MM.1S (cell line): ENCODE data around the gene C18orf54.
"Not testable (repeated sequence)": the region's sequence is repeated elsewhere in the genome, so short reads cannot be mapped to it uniquely, and the experiment has no call there.

ENCODE experiments used
- DNase-seq: peaks from one replicate; pipeline ENCODE4 v3.0.0-alpha.2; 2015
- H2AFZ ChIP-seq: fragments of 300-600 bp; sonication (generic); 2 replicates; pipeline ENCODE4 v1.6.0; 2016; ENCODE audit warnings: antibody characterized with exemption, low read length
- H3F3A ChIP-seq: fragments of 300-600 bp; sonication (generic); 2 replicates; pipeline ENCODE4 v1.6.1; 2016; ENCODE audit warnings: mild to moderate bottlenecking, antibody characterized with exemption, low read length, moderate library complexity, mixed read lengths; ENCODE audit not compliant: insufficient read depth
- H3K27ac ChIP-seq: fragments of 300-600 bp; sonication (generic); 2 replicates; pipeline ENCODE4 v1.5.1; 2016; ENCODE audit warnings: mild to moderate bottlenecking, low read length
- H3K27me3 ChIP-seq: fragments of 300-600 bp; sonication (generic); replicated peaks from 2 replicates; pipeline ENCODE4 v1.6.0; 2016; ENCODE audit warnings: low read length; ENCODE audit not compliant: insufficient read depth
- H3K36me3 ChIP-seq: fragments of 300-600 bp; sonication (generic); replicated peaks from 2 replicates; pipeline ENCODE4 v1.6.1; 2016; ENCODE audit warnings: mild to moderate bottlenecking, low read length, mixed read lengths; ENCODE audit not compliant: insufficient read depth
- H3K4me1 ChIP-seq: fragments of 300-600 bp; sonication (generic); 2 replicates; pipeline ENCODE4 v1.6.1; 2016; ENCODE audit warnings: low read length, mixed read lengths
- H3K4me2 ChIP-seq: fragments of 300-600 bp; sonication (generic); 2 replicates; pipeline ENCODE4 v1.6.0; 2016; ENCODE audit warnings: low read depth, low read length
- H3K4me3 ChIP-seq: fragments of 300-600 bp; sonication (generic); 2 replicates; pipeline ENCODE4 v1.5.1; 2016; ENCODE audit warnings: low read length, mixed read lengths
- H3K79me2 ChIP-seq: fragments of 300-600 bp; sonication (generic); 2 replicates; pipeline ENCODE4 v1.6.1; 2016; ENCODE audit warnings: mixed run types, low read length, mixed read lengths
- H3K9ac ChIP-seq: fragments of 300-600 bp; sonication (generic); 2 replicates; pipeline ENCODE4 v1.6.1; 2016; ENCODE audit warnings: low read length, mixed read lengths
- H3K9me2 ChIP-seq: fragments of 300-600 bp; sonication (generic); replicated peaks from 2 replicates; pipeline ENCODE4 v1.6.1; 2016; ENCODE audit warnings: mild to moderate bottlenecking, low read length, mixed read lengths; ENCODE audit not compliant: insufficient read depth
- H3K9me3 ChIP-seq: fragments of 300-600 bp; sonication (generic); replicated peaks from 2 replicates; pipeline ENCODE4 v1.6.1; 2016; ENCODE audit warnings: mild to moderate bottlenecking, low read length, mixed read lengths; ENCODE audit not compliant: insufficient read depth
- H4K20me1 ChIP-seq: fragments of 300-600 bp; sonication (generic); 2 replicates; pipeline ENCODE4 v1.6.1; 2016; ENCODE audit warnings: mild to moderate bottlenecking, low read length, moderate library complexity, mixed read lengths; ENCODE audit not compliant: insufficient read depth
- EZH2 ChIP-seq: fragments of 300-600 bp; sonication (generic); optimal IDR thresholded peaks from 2 replicates; pipeline ENCODE3; 2017; ENCODE audit warnings: low read depth, mild to moderate bottlenecking, antibody characterized with exemption, low read length, mixed read lengths
- EZH2phosphoT487 ChIP-seq: fragments of 300-600 bp; sonication (generic); IDR thresholded peaks from 2 replicates; pipeline ENCODE4 v1.6.1; 2018; ENCODE audit warnings: antibody characterized with exemption, low read length
- TF ChIP-seq, protein P1 (sequence below): fragments of 300-600 bp; sonication (generic); IDR thresholded peaks from 2 replicates; pipeline ENCODE4 v1.5.1; 2016; ENCODE audit warnings: antibody characterized with exemption, low read length, mixed read lengths

The C18orf54 gene

DNA sequence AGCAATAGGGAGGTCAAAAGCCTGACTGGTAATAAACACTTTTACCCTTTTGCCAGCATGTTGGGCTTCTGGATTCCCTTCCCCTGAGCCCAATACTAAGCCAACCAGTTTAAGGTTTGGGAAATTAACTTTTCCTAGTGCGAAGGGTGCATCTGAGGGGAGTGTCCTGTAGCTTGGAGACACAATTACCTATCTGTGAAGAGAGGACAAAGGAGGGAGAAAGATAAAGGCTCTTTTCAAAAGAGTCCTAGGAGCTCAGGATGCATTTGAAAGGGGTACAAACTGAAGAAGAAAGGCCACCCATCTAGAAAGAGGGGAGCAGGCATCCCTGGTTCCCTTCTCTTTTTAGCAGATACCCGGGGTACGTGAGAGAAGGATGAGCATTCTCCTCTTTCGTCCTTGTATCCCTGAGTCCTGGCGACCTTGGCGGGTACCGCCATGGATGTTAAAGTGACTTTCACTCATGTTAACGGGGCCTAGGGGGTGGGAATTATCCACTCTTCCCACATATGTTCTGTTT lies 25.1 kb downstream of the C18orf54 start:
- Histone ChIP-seq H4K20me1 (no peaks in the 10 kb centered on the region), H3K36me3 (no peaks in the 10 kb centered on the region), H3K9me2 (no peaks in the 10 kb centered on the region), H2AFZ (no peak overlapping the region), H3K4me3 (no peak overlapping the region), H3K27ac (no peak overlapping the region), H3K27me3 (no peaks in the 10 kb centered on the region), H3K9me3 (no peaks in the 10 kb centered on the region), H3K9ac (no peak overlapping the region), H3K4me1 (0 out of 2 replicates have a peak, but pooled peaks cover under 1% of the 10 kb centered on the region), H3K4me2 (no peak overlapping the region), H3F3A (no peaks in the 10 kb centered on the region), H3K79me2 (no peaks in the 10 kb centered on the region)
- no peak for DNase-seq
- TF ChIP-seq, protein P1, sequence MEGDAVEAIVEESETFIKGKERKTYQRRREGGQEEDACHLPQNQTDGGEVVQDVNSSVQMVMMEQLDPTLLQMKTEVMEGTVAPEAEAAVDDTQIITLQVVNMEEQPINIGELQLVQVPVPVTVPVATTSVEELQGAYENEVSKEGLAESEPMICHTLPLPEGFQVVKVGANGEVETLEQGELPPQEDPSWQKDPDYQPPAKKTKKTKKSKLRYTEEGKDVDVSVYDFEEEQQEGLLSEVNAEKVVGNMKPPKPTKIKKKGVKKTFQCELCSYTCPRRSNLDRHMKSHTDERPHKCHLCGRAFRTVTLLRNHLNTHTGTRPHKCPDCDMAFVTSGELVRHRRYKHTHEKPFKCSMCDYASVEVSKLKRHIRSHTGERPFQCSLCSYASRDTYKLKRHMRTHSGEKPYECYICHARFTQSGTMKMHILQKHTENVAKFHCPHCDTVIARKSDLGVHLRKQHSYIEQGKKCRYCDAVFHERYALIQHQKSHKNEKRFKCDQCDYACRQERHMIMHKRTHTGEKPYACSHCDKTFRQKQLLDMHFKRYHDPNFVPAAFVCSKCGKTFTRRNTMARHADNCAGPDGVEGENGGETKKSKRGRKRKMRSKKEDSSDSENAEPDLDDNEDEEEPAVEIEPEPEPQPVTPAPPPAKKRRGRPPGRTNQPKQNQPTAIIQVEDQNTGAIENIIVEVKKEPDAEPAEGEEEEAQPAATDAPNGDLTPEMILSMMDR = no peak
- TF ChIP-seq EZH2 (no peak), EZH2phosphoT487 (no peak)

DNA sequence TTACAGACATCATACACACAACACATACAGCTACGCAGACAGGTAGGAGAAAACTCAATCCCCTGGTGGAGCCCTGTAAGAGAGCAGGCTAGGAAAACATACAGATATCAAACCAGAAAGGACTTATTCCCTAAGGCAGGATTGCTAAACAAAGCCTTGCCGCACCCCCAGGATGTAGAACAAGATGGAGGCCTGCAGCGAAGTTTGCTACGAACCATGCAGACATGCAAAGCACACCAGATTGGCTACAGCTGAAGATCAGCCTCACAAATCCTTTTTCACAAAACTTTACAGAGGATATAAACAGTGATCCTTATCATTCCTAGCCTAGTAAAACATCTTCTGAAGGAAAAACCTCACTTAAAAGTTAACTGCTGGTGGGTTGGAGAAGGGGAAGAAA lies 28.3 kb downstream of the C18orf54 start:
- no peak overlapping the region for H2AFZ ChIP-seq
- peaks cover 4% of the 10 kb centered on the region; the same call in 1 of the 2 replicates for H3F3A ChIP-seq
- no peak overlapping the region for H3K4me2 ChIP-seq
- H3K9me3 ChIP-seq = no peaks in the 10 kb centered on the region
- no peak overlapping the region for H3K27ac ChIP-seq
- TF ChIP-seq EZH2phosphoT487 = no peak
- no peak for TF ChIP-seq EZH2
- TF ChIP-seq, protein P1 = no peak
- DNase-seq = no peak
- no peaks in the 10 kb centered on the region for H4K20me1 ChIP-seq
- H3K27me3 ChIP-seq = no peaks in the 10 kb centered on the region
- H3K9ac ChIP-seq = no peak overlapping the region
- H3K9me2 ChIP-seq = no peaks in the 10 kb centered on the region
- no peaks in the 10 kb centered on the region for H3K79me2 ChIP-seq
- peaks cover 16% of the 10 kb centered on the region for H3K4me1 ChIP-seq
- H3K4me3 ChIP-seq = no peak overlapping the region
- no peaks in the 10 kb centered on the region for H3K36me3 ChIP-seq

DNA sequence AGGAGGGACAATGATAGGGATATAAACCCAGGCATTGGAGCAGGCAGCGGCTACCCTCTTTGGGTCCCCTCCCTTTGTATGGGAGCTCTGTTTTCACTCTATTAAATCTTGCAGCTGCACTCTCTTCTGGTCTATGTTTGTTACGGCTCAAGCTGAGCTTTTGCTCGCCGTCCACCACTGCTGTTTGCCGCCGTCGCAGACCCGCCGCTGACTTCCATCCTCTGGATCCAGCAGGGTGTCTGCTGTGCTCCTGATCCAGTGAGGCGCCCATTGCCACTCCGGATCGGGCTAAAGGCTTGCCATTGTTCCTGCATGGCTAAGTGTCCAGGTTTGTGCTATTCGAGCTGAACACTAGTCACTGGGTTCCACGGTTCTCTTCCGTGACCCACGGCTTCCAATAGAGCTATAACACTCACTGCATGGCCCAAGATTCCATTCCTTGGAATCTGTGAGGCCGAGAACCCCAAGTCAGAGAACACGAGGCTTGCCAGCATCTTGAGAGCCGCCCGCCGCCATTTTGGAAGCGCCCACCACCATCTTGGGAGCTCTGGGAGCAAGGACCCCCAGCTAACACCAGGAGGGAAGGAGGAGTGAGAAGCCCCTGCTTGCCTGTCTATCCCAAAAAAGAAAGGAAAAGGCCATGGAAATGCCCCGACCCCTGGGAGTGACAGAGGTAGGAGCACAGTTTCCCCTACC lies 29.2 kb downstream of the C18orf54 start:
- not testable (repeated sequence) for DNase-seq, H3K27ac ChIP-seq, H3K36me3 ChIP-seq, H4K20me1 ChIP-seq, H3K79me2 ChIP-seq, H3K27me3 ChIP-seq, H3K9me2 ChIP-seq, H3K4me3 ChIP-seq, H3F3A ChIP-seq, H3K9ac ChIP-seq, H2AFZ ChIP-seq, H3K9me3 ChIP-seq, H3K4me2 ChIP-seq
- H3K4me1 ChIP-seq = peaks cover 16% of the 10 kb centered on the region

DNA sequence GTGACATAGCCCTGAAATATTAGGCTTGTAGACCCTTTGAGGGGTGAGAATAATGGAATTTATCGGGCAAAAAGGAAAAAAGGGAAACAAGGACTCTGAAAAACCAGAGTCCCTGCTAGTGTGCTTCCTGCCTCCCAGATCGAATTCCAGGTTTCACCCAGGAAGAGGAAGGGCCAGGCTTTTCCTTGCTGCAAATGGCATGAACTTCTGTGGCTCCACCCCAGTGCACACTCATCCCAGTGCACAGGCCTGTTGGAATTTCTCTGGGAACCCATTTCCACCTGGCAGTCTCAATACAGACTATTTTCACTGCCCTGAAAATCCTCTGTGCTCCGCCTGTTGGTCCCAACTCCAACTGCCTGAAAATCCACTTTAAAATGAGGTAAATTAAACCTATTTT lies 29.9 kb downstream of the C18orf54 start:
- no peak overlapping the region for H3K27ac ChIP-seq
- peaks cover 16% of the 10 kb centered on the region for H3K4me1 ChIP-seq
- TF ChIP-seq EZH2phosphoT487 = no peak
- no peak for TF ChIP-seq EZH2
- TF ChIP-seq, protein P1 = no peak
- no peak overlapping the region for H2AFZ ChIP-seq
- no peaks in the 10 kb centered on the region for H3K9me3 ChIP-seq
- H3F3A ChIP-seq = peaks cover 4% of the 10 kb centered on the region; the same call in 1 of the 2 replicates
- no peak overlapping the region for H3K4me3 ChIP-seq
- H3K9ac ChIP-seq = no peak overlapping the region
- no peaks in the 10 kb centered on the region for H4K20me1 ChIP-seq
- no peaks in the 10 kb centered on the region for H3K79me2 ChIP-seq
- H3K4me2 ChIP-seq = no peak overlapping the region
- no peaks in the 10 kb centered on the region for H3K9me2 ChIP-seq
- no peaks in the 10 kb centered on the region for H3K27me3 ChIP-seq
- H3K36me3 ChIP-seq = no peaks in the 10 kb centered on the region
- no peak for DNase-seq
